ENCODE results near the gene RTEL1. TPM values are rescaled to one million over a fixed set of nuclear protein-coding genes. Genes with fewer than 3 reads are reported as not detected.
"Not testable (repeated sequence)": the region's sequence is repeated elsewhere in the genome, so short reads cannot be mapped to it uniquely, and the experiment has no call there.

The RTEL1 gene
- total RNA-seq, 1 donor = 5.7 TPM

DNA sequence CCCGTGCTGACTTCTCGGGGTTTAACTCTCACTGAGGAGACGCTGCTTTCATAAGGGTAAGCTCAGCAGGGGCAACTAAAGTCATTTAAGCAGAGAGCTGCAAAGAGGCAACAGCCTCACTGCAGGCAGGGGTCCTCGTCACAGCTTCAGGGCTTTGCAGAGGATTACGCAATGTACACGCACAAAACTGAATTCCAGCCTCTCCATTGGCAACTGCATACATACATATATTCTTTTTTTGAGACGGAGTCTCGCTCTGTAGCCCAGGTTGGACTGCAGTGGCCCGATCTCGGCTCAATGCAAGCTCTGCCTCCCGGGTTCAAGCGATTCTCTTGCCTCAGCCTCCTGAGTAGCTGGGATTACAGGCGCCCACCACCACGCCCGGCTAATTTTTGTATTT is 33.6 kb upstream of the RTEL1 start:
- Histone ChIP-seq H3K4me3 (ENCODE audit: low read length) (no peak overlapping the region), H3K9me3 (ENCODE audit: low read depth, low read length) (no peaks in the 10 kb centered on the region), H3K27me3 (ENCODE audit: insufficient read depth, low read length) (no peaks in the 10 kb centered on the region), H3K4me1 (ENCODE audit: insufficient read depth, low read length) (peaks cover 26% of the 10 kb centered on the region)

DNA sequence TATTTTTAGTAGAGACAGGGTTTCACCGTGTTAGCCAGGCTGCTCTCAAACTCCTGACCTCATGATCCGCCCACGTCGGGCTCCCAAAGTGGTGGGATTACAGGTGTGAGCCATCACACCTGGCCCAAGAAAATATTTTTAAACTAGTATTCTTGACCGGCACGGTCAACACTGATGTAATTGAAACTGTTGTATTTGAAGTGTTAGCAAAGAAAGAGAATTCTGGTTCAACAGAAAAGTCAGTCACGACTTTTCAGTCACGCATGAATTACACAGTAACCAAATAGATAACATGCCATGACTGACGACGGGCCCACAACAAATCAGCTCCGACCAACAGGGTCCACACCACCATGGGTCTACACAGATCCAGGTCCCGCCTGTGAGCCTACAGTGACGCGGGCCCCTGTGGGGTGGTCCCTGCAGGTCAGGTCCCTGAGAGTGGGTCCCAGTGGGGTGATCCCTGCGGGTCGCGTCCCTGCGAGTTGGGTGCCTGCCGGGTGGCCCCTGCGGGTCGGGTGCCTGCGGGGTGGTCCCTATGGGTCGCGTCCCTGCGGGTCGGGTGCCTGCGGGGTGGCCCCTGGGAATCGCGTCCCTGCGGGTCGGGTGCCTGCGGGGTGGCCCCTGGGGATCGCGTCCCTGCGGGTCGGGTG is 32.2 kb upstream of the RTEL1 start:
- Histone ChIP-seq H3K27me3 (ENCODE audit: insufficient read depth, low read length) (no peaks in the 10 kb centered on the region), H3K4me3 (ENCODE audit: low read length) (peak overlapping the region; percentile 55), H3K4me1 (ENCODE audit: insufficient read depth, low read length) (peaks cover 33% of the 10 kb centered on the region), H3K9me3 (ENCODE audit: low read depth, low read length) (no peaks in the 10 kb centered on the region)

DNA sequence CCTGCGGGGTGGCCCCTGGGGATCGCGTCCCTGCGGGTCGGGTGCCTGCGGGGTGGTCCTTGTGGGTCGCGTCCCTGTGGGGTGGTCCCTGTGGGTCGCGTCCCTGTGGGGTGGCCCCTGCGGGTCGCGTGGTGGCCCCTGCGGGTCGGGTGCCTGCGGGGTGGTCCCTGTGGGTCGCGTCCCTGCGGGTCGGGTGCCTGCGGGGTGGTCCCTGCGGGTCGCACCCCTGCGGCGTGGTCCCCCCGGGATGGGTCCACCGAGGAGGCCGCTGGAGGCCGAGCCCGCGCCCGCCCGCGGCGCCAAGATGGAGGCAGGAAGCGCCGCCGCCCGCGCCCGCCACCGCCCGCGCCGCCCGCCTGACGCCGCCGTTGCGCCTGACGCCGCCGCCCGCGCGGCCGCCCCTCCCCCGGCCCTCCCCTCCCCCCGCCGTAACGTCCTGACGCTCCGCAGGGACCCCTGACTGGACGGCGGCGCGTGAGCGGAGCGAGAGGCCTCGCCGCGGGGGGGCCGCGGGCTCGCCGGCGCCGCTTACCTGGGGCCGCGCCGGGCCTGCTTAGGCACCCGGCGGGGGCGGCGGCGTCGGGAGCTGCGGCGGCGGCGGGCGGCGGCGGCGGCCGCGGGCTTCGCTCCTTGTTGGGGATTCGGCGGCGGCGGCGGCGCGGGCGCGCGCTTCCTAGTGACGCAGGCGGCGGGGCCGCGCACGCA is 31.5 kb upstream of the RTEL1 start, which contains the start of gene GMEB2:
Gene GMEB2, minus strand, starts transcription at position 678 of the 705 bp plus-strand sequence. CDS start 7,704 bp downstream, outside the sequence.
- Histone ChIP-seq H3K27me3 (ENCODE audit: insufficient read depth, low read length) (no peaks in the 10 kb centered on the region), H3K4me3 (ENCODE audit: low read length) (peak within 1 kb of the TSS; percentile 89), H3K9me3 (ENCODE audit: low read depth, low read length) (no peaks in the 10 kb centered on the region), H3K4me1 (ENCODE audit: insufficient read depth, low read length) (peaks cover 40% of the 10 kb centered on the region)

DNA sequence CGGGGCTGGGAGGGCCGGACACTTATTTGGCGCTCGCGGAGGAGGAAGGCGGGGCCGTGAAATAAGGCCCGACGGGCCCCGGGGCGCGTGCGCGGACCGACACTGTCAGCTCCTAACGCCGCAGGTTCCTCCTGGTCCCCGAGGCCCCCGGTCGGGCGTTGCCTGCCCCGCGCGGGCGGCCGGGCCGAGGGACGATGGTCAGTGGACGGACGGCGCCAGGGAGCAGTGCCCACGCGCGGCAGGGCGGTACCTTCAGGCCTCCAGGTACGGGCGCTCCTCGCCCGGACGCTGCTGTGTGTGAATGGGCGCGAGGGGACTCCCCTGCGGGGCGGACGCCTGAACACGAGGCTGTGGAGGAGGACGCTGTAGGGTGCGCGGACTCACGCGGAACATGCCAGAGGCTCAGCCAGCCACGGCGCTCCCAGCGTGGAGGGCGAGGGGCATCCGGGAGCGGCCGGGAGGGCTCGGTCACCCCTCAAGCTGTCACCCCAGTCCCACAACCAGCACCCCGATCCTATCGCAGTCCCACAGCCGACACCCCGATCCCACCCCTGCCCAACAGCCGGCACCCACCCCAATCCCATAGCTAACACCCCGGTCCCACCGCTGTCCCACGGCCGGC is 30.9 kb upstream of the RTEL1 start:
- Histone ChIP-seq H3K4me3 (ENCODE audit: low read length) (peak overlapping the region; percentile 89), H3K27me3 (ENCODE audit: insufficient read depth, low read length) (no peaks in the 10 kb centered on the region), H3K4me1 (ENCODE audit: insufficient read depth, low read length) (peaks cover 42% of the 10 kb centered on the region), H3K9me3 (ENCODE audit: low read depth, low read length) (no peaks in the 10 kb centered on the region)

DNA sequence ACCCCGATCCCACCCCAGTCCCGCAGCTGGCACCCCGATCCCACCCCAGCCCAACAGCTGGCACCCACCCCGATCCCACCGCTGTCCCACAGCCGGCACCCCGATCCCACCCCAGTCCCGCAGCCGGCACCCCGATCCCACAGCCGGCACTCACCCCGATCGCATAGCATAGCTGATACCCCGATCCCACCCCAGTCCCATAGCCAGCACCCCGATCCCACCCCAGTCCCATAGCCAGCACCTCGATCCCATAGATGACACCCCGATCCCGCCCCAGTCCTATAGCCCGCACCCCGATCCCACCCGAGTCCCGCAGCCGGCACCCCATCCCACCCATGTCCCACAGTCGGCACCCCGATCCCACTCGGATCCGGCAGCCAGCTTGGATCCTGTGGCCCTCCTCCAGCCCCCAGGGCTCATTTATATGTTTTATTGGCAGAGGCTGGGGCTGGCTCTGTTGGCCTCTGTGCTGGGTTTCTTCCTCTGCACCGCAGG is 30.3 kb upstream of the RTEL1 start:
- no peaks in the 10 kb centered on the region for H3K27me3 ChIP-seq (ENCODE audit: insufficient read depth, low read length)
- peaks cover 48% of the 10 kb centered on the region for H3K4me1 ChIP-seq (ENCODE audit: insufficient read depth, low read length)
- no peaks in the 10 kb centered on the region for H3K9me3 ChIP-seq (ENCODE audit: low read depth, low read length)
- peak overlapping the region; percentile 89 for H3K4me3 ChIP-seq (ENCODE audit: low read length)

DNA sequence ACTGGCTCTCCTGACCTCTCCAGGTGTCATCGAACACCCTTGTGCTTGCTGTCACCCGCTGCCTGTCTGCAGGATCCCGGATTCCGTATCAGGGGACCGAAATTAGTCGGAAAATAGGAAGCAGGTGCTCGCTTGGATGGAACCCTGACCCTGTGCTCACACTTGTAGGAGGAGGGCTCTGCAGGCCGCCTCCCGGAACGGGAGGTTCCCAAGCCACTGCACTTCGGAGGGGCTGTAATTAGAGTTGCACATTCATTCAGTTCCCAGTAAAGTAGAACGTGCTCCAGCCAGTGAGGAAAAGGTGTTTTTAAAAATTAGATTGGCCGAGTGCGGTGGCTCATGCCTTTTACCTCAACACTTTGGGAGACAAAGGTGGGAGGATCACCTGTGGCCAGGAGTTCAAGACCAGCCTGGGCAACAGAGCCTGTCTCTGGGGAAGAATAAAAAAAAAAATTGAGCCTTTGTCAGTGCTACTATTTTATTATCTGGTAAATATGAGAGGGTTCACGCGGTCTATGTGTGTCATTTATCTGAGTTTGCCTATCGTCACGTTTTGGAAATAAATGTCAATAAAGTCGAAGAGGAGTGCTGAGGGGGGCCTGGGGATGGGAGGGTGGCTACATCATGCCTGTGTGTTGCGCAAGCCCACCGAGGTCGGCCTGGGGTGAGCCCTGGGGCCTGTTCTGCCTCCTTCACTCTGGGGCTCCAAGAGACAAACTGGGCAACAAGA is 29.7 kb upstream of the RTEL1 start:
- Histone ChIP-seq H3K4me1 (ENCODE audit: insufficient read depth, low read length) (peaks cover 54% of the 10 kb centered on the region), H3K9me3 (ENCODE audit: low read depth, low read length) (no peaks in the 10 kb centered on the region), H3K27me3 (ENCODE audit: insufficient read depth, low read length) (no peaks in the 10 kb centered on the region), H3K4me3 (ENCODE audit: low read length) (peak overlapping the region; percentile 89)

DNA sequence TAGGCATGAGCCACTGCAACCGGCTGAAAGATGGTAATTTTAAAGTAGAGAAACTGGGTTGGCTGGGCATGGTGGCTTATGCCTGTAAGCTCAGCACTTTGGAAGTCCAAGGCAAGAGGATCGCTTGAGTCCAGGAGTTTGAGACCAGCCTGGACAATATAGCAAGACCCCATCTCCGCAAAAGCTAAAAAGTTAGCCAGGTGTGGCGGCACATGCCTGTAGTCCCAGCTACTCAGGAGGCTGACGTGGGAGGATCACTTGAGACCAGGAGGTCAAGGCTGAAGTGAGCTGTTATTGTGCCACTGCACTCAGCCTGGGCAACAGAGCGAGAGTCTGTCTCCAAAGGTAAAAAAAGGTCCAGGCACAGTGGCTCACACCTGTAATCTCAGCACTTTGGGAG is 27.2 kb upstream of the RTEL1 start:
- H3K4me3 ChIP-seq (ENCODE audit: low read length); H3K9me3 ChIP-seq (ENCODE audit: low read depth, low read length); H3K27me3 ChIP-seq (ENCODE audit: insufficient read depth, low read length): not testable (repeated sequence)
- H3K4me1 ChIP-seq (ENCODE audit: insufficient read depth, low read length) = peaks cover 72% of the 10 kb centered on the region

DNA sequence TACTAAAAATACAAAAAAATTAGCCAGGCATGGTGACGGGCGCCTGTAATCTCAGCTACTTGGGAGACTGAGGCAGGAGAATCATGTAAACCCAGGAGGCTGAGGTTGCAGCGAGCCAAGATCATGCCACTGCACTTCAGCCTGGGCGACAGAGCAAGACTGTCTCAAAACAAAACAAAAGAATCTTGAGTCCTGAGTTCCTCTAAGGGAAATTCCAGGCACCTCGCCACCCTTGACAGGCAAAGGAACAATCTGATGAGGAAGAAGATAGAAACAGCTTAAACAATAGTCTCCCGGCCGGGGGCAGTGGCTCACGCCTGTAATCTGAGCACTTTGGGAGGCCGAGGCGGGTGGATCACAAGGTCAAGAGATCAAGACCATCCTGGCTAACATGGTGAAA is 26.7 kb upstream of the RTEL1 start:
- H3K27me3 ChIP-seq (ENCODE audit: insufficient read depth, low read length); H3K4me3 ChIP-seq (ENCODE audit: low read length); H3K9me3 ChIP-seq (ENCODE audit: low read depth, low read length): not testable (repeated sequence)
- H3K4me1 ChIP-seq (ENCODE audit: insufficient read depth, low read length) = peaks cover 75% of the 10 kb centered on the region

DNA sequence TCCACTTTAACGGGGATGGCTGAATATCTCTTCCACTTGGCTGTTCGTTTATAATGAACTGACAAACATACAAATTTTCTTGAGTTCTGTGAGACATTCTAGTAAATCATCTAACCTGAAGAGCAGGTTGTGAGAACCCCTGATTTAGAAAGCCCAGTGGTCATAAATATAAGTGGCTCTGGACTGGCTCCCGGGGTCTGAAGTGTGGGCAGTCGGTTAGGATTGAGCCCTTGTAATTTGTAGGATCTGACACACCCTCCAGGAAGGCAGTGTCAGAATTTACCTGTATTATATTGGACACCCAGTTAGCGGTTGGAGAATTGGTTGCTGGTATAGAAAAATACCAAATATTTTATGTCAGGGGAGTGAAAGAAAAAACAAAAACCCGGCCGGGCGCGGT is 24.4 kb upstream of the RTEL1 start:
- Histone ChIP-seq H3K4me3 (ENCODE audit: low read length) (no peak overlapping the region), H3K4me1 (ENCODE audit: insufficient read depth, low read length) (peaks cover 89% of the 10 kb centered on the region), H3K9me3 (ENCODE audit: low read depth, low read length) (no peaks in the 10 kb centered on the region), H3K27me3 (ENCODE audit: insufficient read depth, low read length) (no peaks in the 10 kb centered on the region)

DNA sequence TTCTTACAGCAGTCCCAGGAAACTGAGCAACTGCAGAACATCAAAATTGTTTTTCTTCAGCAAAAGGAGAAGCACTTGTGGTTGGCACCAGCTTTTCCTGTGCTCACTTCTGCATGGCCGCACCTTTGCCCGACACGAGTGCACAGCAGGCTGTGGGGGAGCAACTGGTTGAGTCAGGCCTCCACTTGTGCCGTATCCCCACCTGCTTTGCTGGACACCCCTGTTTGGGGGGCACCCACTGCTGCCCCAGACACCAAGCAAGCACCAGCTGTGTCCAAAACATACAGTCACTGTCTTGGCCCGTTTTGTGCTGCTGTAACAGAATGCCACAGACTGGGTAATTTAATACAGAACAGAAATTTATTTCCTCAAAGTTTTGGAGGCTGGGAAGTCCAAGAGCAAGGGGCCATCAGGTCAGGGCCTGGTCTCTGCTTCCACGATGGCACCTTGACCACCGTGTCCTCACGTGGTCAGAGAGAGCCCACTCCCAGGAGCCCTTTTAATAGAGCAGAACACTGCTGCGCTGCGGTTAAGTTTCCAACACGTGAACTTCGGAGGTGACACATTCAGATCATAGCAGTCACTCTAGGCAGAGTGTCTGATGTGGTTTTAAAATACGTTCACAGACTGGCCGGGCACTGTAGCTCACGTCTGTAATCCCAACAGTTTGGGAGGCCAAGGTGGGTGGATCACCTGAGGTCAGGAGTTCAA is 22.5 kb upstream of the RTEL1 start:
- H3K4me3 ChIP-seq (ENCODE audit: low read length) = no peak overlapping the region
- peaks cover 94% of the 10 kb centered on the region for H3K4me1 ChIP-seq (ENCODE audit: insufficient read depth, low read length)
- H3K9me3 ChIP-seq (ENCODE audit: low read depth, low read length) = no peaks in the 10 kb centered on the region
- no peaks in the 10 kb centered on the region for H3K27me3 ChIP-seq (ENCODE audit: insufficient read depth, low read length)

DNA sequence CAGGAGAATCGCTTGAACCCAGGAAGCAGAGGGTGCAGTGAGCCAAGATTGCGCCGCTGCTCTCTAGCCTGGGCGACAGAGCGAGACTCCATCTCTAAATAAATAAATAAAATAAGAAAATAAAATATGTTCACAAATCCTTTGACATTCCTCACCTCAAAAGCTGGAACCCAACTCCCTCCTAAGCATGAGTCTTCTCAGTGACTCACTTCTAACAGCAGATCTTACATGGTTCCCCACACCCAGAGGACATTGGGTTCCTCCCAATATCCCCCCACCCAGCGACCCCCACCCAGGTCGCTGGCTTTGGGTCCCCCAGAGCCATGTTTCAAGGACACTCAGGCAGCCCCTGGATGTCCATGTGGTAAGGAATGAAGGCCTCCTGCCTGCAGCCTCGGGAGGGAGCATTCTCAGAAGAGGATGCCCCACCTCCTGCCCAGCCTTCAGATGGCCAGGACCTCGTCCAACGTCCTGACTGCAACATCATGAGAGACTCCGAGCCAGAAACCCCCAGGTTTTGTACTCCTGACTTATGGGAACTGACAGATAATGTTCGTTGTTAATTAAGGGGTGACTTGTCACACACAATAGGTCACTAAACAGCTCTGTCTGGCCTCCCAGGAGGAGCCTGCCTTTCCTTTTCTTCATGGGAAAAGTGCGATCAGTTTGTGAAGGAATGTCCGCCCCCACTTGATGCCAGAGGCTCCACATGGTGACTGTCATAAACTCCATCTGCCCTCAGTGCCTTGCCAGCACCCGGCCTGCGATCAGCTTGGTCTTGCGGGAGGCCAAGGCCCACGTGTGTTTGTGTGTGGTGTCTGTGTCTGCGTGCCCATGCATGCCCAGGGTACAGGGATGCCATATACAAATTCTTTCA is 21.1 kb upstream of the RTEL1 start:
- Histone ChIP-seq H3K4me1 (ENCODE audit: insufficient read depth, low read length) (peaks cover 85% of the 10 kb centered on the region), H3K4me3 (ENCODE audit: low read length) (no peak overlapping the region), H3K9me3 (ENCODE audit: low read depth, low read length) (no peaks in the 10 kb centered on the region), H3K27me3 (ENCODE audit: insufficient read depth, low read length) (no peaks in the 10 kb centered on the region)

DNA sequence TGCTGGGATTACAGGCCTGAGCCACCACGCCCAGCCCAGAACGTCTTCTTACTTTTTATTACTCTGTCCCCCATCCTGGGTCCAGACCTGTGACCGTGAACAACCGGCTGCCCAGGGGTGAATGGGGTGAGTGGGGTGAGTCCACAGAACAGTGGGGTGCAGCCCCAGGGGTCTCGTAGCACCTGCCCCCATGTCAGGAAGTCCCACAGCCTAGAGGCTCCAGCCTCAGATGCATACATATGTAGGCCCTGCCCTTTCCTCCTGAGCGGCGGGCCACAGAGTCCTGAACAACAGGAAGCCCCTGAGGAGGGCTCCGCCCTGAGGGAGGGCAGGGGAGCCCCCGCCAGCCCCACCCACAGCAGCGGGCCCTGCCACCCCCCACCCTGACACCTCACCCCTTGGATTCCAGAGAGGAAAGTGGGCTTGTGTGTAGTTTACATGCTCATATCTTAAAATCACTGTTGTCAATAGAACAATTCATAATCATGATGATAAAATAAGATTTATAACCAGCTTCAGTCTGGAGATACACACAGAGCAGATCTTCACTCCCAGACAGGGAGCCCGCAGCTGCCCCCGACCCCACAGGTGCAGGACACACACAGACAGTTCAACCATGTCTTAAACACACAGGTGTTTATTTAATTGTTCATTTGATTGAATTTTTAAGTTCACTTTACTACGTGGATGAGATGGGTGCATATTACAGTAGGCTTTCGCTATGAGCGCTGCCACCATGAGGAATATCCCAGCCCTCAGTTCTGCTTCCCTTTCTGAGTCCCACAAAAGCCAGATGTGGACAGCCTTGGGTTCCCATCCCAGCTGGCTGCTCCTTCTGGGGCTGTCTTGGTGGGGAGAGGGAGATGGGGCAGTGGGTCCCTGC is 18.8 kb upstream of the RTEL1 start:
- Histone ChIP-seq H3K4me1 (ENCODE audit: insufficient read depth, low read length) (peaks cover 70% of the 10 kb centered on the region), H3K27me3 (ENCODE audit: insufficient read depth, low read length) (no peaks in the 10 kb centered on the region), H3K4me3 (ENCODE audit: low read length) (peak overlapping the region; percentile 77), H3K9me3 (ENCODE audit: low read depth, low read length) (no peaks in the 10 kb centered on the region)

DNA sequence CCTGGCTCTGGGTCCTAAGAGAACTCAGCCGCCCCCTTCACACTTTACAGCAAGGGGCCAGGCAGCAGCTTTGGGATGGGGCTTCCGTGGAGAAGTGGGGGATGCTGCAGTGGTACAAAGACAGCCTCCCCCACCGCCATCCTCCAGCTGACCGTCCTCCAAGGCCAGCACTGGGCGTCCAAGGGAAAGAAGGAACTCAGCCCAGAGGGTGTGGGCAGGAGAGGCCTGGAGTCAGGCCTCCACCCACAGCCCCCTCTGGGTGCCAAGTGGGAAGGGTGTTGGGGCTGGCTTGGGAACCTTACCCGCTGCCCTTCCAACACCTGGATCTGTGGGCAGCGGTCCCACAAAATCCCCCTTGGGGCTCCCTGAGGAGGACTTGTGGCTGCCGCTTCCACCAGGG is 18.0 kb upstream of the RTEL1 start:
- no peaks in the 10 kb centered on the region for H3K9me3 ChIP-seq (ENCODE audit: low read depth, low read length)
- H3K4me1 ChIP-seq (ENCODE audit: insufficient read depth, low read length) = peaks cover 62% of the 10 kb centered on the region
- H3K27me3 ChIP-seq (ENCODE audit: insufficient read depth, low read length) = no peaks in the 10 kb centered on the region
- H3K4me3 ChIP-seq (ENCODE audit: low read length) = peak overlapping the region; percentile 77
